Hepatocyte (in vitro differentiated cells): Measurements from ENCODE around the gene PRMT7.

Source experiments
- EZH2 ChIP-seq: fragments of 200-600 bp; sonication (generic); IDR thresholded peaks from 2 replicates; pipeline ENCODE4 v1.6.1; 2016; ENCODE audit warnings: antibody characterized with exemption, mild to moderate bottlenecking, borderline replicate concordance
- EZH2phosphoT487 ChIP-seq: fragments of 200-600 bp; sonication (generic); IDR thresholded peaks from one replicate; pipeline ENCODE4 v1.6.1; 2018; ENCODE audit warnings: antibody characterized with exemption, mild to moderate bottlenecking, low read depth, moderate library complexity; ENCODE audit not compliant: unreplicated experiment, severe bottlenecking
- TF ChIP-seq, protein P1 (sequence below): fragments of 200-600 bp; sonication (generic); IDR thresholded peaks from 2 replicates; pipeline ENCODE4 v1.5.1; 2016; ENCODE audit warnings: antibody characterized with exemption, mild to moderate bottlenecking; ENCODE audit not compliant: poor library complexity

DNA sequence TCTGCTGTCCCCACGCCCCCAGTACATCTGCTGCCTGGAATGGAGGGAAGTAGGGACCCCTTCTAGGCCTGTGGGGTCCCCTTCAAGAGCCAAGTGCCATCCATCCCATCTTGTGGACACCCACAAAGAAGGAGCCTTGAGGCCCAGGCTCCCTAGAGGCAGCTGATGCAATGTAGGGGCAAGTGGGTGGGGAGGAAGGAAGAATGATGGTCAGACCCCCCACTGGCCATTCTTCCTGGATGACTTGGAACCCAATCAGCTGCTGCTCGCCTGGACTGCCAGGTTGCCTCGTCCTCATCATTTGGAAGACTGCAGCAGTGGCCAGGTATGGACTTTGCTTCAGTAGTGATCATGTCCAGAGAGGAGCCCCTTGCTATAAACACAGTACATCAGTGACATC is 88.6 kb downstream of the PRMT7 start:
- TF ChIP-seq, protein P1, sequence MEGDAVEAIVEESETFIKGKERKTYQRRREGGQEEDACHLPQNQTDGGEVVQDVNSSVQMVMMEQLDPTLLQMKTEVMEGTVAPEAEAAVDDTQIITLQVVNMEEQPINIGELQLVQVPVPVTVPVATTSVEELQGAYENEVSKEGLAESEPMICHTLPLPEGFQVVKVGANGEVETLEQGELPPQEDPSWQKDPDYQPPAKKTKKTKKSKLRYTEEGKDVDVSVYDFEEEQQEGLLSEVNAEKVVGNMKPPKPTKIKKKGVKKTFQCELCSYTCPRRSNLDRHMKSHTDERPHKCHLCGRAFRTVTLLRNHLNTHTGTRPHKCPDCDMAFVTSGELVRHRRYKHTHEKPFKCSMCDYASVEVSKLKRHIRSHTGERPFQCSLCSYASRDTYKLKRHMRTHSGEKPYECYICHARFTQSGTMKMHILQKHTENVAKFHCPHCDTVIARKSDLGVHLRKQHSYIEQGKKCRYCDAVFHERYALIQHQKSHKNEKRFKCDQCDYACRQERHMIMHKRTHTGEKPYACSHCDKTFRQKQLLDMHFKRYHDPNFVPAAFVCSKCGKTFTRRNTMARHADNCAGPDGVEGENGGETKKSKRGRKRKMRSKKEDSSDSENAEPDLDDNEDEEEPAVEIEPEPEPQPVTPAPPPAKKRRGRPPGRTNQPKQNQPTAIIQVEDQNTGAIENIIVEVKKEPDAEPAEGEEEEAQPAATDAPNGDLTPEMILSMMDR, result no peak
- TF ChIP-seq EZH2, result no peak
- no peak for TF ChIP-seq EZH2phosphoT487
